Smooth muscle cell (in vitro differentiated cells): Measurements from ENCODE around the gene UQCRC1. TPM values are rescaled to one million over a fixed set of nuclear protein-coding genes. Genes with fewer than 3 reads are reported as not detected.

Source experiments
- DNase-seq: peaks from one replicate; lab custom pipeline; 2025; ENCODE audit not compliant: unreplicated experiment; lab: John Stamatoyannopoulos, UW
- H2AFZ ChIP-seq: fragments of 200-600 bp; sonication (generic); 2 replicates; pipeline ENCODE4 v1.6.0; 2016; ENCODE audit warnings: antibody characterized with exemption, low read depth, mild to moderate bottlenecking
- H3F3A ChIP-seq: fragments of 200-600 bp; sonication (generic); 2 replicates; pipeline ENCODE4 v1.6.0; 2017; ENCODE audit warnings: antibody characterized with exemption, low read depth
- H3K27ac ChIP-seq: fragments of 200-600 bp; sonication (generic); 2 replicates; pipeline ENCODE4 v1.5.1; 2016; ENCODE audit warnings: low read depth, mild to moderate bottlenecking
- H3K27me3 ChIP-seq: fragments of 200-600 bp; sonication (generic); 2 replicates; pipeline ENCODE4 v1.6.1; 2016; ENCODE audit warnings: low read depth, mild to moderate bottlenecking
- H3K36me3 ChIP-seq: fragments of 200-600 bp; sonication (generic); 2 replicates; pipeline ENCODE4 v1.5.1; 2016; ENCODE audit warnings: low read depth
- H3K4me1 ChIP-seq: fragments of 200-600 bp; sonication (generic); 2 replicates; pipeline ENCODE4 v1.5.1; 2016; ENCODE audit warnings: low read depth
- H3K4me2 ChIP-seq: fragments of 200-600 bp; sonication (generic); 2 replicates; pipeline ENCODE4 v1.6.0; 2016; ENCODE audit warnings: mild to moderate bottlenecking
- H3K4me3 ChIP-seq: fragments of 200-600 bp; sonication (generic); 2 replicates; pipeline ENCODE4 v1.5.1; 2016; ENCODE audit warnings: mild to moderate bottlenecking
- H3K79me2 ChIP-seq: fragments of 200-600 bp; sonication (generic); 2 replicates; pipeline ENCODE4 v1.6.0; 2016; ENCODE audit warnings: low read depth, mild to moderate bottlenecking
- H3K9ac ChIP-seq: fragments of 200-600 bp; sonication (generic); 2 replicates; pipeline ENCODE4 v1.6.0; 2016; ENCODE audit warnings: low read depth
- H3K9me3 ChIP-seq: fragments of 200-600 bp; sonication (generic); replicated peaks from 2 replicates; pipeline ENCODE4 v1.5.1; 2016; ENCODE audit warnings: low read depth
- H4K20me1 ChIP-seq: fragments of 200-600 bp; sonication (generic); 2 replicates; pipeline ENCODE4 v1.6.0; 2016; ENCODE audit warnings: low read depth
- CTCF ChIP-seq: fragments of 200-600 bp; sonication (generic); IDR thresholded peaks from 2 replicates; pipeline ENCODE4 v1.5.1; 2017; ENCODE audit warnings: borderline replicate concordance, mild to moderate bottlenecking, antibody characterized with exemption; ENCODE audit not compliant: insufficient read depth, poor library complexity, severe bottlenecking
- WGBS: methylation state at CpG from one replicate; pipeline ENCODE4 v1.1.7; 2016; ENCODE audit warnings: low lambda C conversion rate; 5-methylcytosine and 5-hydroxymethylcytosine counted together
- polyA plus RNA-seq: library from polyadenylated mRNA; unstranded; fragments of >200 nt; fragmentation: Nextera tagmentation; extraction: Ambion mirVana; gene quantifications from 2 replicates; pipeline ENCODE4 v1.2.1, GENCODE V29; 2016
- total RNA-seq: library from RNA; depleted of rRNA; stranded (reverse); fragments of >200 nt; gene quantifications from 2 replicates; pipeline ENCODE4 v1.2.3, GENCODE V29; 2014

UQCRC1 gene
- total and polyA plus RNA-seq, 2 experiments from 2014 or later, result 206 to 425 TPM

- no peak for DNase-seq
- Histone ChIP-seq H3K27ac (no peak overlapping the region), H3K4me2 (no peak overlapping the region), H3K79me2 (no peaks in the 10 kb centered on the region), H3K9ac (no peak overlapping the region), H3K4me1 (no peaks in the 10 kb centered on the region), H2AFZ (no peak overlapping the region), H3K27me3 (no peaks in the 10 kb centered on the region), H3F3A (no peaks in the 10 kb centered on the region), H3K9me3 (no peaks in the 10 kb centered on the region), H4K20me1 (no peaks in the 10 kb centered on the region), H3K4me3 (no peak overlapping the region), H3K36me3 (no peaks in the 10 kb centered on the region)
- WGBS, result 95% methylated on average over 12 of the region's 12 CpGs
- TF ChIP-seq CTCF, result no peak
These were observed 33.2 kb upstream of the UQCRC1 start for GRCh38 chr3:48642605-48643004.

DNA sequence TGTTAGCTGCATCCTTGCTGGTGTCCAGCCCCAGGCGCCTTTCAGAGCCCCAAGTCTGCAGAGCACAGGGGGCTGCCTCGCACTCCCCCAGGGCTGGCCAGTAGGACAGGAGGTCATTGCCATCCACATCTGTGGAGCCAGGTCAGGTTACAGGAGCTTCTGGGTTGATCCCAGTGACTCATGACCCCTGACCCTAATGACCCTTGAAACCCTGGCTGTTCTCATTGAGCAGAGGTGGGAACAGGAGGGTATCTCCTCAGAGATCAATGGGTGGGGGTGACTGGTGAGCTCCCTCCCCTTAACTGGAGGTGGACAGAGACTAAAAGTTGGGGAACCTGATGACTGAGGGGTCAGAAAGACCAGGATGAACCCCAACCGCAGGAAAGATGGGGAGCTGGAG is 31.9 kb upstream of the UQCRC1 start:
- no peak overlapping the region for H3K9ac ChIP-seq
- no peak for TF ChIP-seq CTCF

DNA sequence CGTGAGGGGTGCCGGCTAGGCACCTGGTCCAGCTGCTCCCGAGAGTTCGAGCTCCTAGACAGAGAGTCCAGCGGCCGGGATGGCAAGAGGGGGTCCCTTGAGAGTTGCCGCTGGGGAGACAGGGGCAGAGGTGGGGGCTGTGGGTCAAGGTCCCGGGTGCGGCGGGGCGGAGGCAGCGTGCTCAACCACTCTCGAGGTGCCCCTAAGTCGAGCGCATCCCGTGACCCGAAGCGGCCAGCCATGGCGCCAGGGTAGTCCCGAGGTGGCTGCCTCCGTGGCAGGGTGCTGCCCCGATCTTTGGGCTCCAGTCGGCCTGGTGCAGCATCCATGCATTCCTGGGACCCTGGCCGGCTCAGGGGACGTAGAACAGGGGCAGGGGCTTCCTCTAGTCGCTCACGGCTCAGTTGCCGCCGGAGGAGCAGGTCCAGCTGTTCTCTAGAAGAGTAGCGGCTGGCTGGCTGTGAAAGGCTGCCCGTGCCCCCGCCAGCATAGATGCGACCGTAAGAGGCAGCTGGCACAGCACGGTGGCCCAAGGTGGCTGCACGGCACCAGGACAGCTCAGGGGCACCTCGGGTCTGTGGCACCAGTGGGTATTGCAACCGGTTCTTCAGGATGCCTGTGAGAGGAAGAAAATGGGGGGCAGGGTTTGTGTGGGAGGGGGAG is 30.6 kb upstream of the UQCRC1 start:
- Histone ChIP-seq H3K27me3 (no peaks in the 10 kb centered on the region), H3K36me3 (no peaks in the 10 kb centered on the region), H3K9me3 (no peaks in the 10 kb centered on the region), H3K4me2 (no peak overlapping the region), H3K27ac (no peak overlapping the region), H3K4me3 (no peak overlapping the region), H4K20me1 (no peaks in the 10 kb centered on the region), H3K79me2 (no peaks in the 10 kb centered on the region), H3K9ac (no peak overlapping the region), H3F3A (no peaks in the 10 kb centered on the region), H2AFZ (no peak overlapping the region), H3K4me1 (peaks cover 8% of the 10 kb centered on the region)
- WGBS, result 94% methylated on average over 29 of the region's 38 CpGs
- no peak for DNase-seq
- TF ChIP-seq CTCF, result no peak

More for the DNA sequence above, 31.9 kb upstream of the UQCRC1 start:
- H3K36me3 ChIP-seq, result no peaks in the 10 kb centered on the region
- H3K4me1 ChIP-seq, result peaks cover 3% of the 10 kb centered on the region
- no peaks in the 10 kb centered on the region for H3K9me3 ChIP-seq
- H3K4me3 ChIP-seq, result no peak overlapping the region
- H3K27ac ChIP-seq, result no peak overlapping the region
- no peaks in the 10 kb centered on the region for H3F3A ChIP-seq
- H4K20me1 ChIP-seq, result no peaks in the 10 kb centered on the region
- H3K4me2 ChIP-seq, result no peak overlapping the region
- H2AFZ ChIP-seq, result no peak overlapping the region
- no peaks in the 10 kb centered on the region for H3K79me2 ChIP-seq
- WGBS, result 100% methylated on average over 3 of the region's 3 CpGs
- H3K27me3 ChIP-seq, result no peaks in the 10 kb centered on the region
- no peak for DNase-seq

DNA sequence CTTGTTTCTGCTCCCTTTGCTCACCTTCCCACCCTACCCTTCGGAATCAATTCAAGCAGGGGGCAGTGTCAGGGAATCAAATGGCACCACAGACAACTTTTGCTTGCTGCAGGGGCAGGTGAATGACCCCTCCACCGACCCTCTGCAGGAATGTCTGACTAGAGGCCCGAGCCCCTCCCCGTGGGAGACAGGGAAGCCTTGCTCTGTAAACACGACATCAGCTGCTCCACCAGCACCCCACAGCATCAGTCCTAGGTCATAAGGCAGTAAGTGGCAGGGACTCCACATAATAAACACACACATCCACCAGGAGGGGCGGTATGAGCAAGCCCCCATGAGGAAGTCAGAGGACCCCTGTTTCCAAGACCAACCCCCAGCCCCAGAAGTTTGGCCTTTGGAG is 27.9 kb upstream of the UQCRC1 start:
- no peak overlapping the region for H3K4me2 ChIP-seq
- H4K20me1 ChIP-seq, result peaks cover 23% of the 10 kb centered on the region
- no peak overlapping the region for H3K9ac ChIP-seq
- no peak overlapping the region for H3K4me3 ChIP-seq
- peaks cover 6% of the 10 kb centered on the region for H3K79me2 ChIP-seq
- H3K4me1 ChIP-seq, result peaks cover 8% of the 10 kb centered on the region
- TF ChIP-seq CTCF, result no peak
- no peaks in the 10 kb centered on the region for H3F3A ChIP-seq
- no peaks in the 10 kb centered on the region for H3K36me3 ChIP-seq
- no peak overlapping the region for H2AFZ ChIP-seq
- no peaks in the 10 kb centered on the region for H3K27me3 ChIP-seq
- no peak for DNase-seq
- 74% methylated on average over 6 of the region's 6 CpGs for WGBS
- no peak overlapping the region for H3K27ac ChIP-seq
- H3K9me3 ChIP-seq, result no peaks in the 10 kb centered on the region
